Right ventricle myocardium superior (tissue), 1 donor: ENCODE measurements around the gene DCAF16. TPM values are rescaled to one million over a fixed set of nuclear protein-coding genes. Genes with fewer than 3 reads are reported as not detected.
"Not testable (repeated sequence)": the region's sequence is repeated elsewhere in the genome, so short reads cannot be mapped to it uniquely, and the experiment has no call there.

Experiments used
- ATAC-seq: fragments of 200-7000 bp; cut with Tn5 transposase; one replicate; pipeline ENCODE4 v1.9.1; 2020; ENCODE audit warnings: mild to moderate bottlenecking; ENCODE audit not compliant: poor library complexity
- DNase-seq: peaks from one replicate; pipeline ENCODE4 v3.0.0-alpha.2; 2020
- intact Hi-C: fragments of 100-400 bp; cut with DNase I; formaldehyde crosslinking; loops from one replicate; pipeline ENCODE4 v1.11.2; 2022
- long read RNA-seq: library from polyadenylated mRNA; unstranded; transcript quantifications from one replicate; pipeline ENCODE4 v2.0.0, GENCODE V29; 2021
- total RNA-seq: library from RNA; stranded (reverse); fragmentation: NEBNext Ultra II Directional; extraction: Animal tissue kit (Norgen Biotek cat#: 25700); gene quantifications from one replicate; pipeline ENCODE4 v1.2.1, GENCODE V29; 2021
- donor health status: DM: no; HTN: yes; CAD: no; lungs with severe emphysema.

DCAF16 gene
- 13.4 TPM for total RNA-seq
- long read RNA-seq, partial matches to known transcripts = 0 of 5 reads
- long read RNA-seq, other reads (novel, unspliced or antisense) = 4 of 5 reads

DNA sequence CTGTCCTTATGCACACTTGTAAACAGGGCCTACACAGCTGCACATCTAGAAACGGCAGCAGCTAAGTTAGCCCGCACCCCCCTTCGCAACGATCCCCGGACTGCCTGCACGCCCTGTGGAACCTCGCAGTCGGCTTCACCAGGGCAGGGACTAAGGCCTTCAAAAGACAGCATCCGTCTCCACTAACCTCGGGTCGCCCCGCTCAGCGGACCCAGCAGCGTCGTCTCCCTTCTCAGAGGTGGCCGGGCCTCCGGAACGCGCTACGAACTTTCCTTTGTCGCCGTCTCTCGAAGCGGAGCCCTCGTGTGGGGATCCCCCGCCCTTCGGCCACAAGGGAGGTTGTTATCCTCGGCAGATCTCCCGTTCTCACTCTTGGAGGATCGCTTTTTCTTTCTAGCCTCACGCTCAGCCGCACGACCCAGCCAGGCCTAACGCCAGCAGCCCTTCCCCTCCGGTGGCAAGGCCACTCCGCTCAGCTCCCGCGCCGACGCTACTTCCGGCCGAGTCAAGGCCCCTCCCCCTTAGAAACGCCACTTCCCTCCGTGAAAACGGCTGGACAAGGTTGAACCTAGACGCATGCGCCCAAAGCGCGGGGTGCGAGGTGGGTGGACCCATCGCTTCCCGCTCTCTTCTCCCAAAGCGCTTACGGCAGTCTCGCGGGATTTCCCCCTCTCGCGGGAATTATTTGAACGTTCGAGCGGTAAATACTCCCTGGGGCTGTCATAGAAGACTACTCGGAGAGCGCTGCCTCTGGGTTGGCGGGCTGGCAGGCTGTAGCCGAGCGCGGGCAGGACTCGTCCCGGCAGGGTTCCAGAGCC, at the start of gene DCAF16, which contains the start of gene NCAPG:
Gene DCAF16, minus strand, starts transcription at position 498 of the 818 bp plus-strand sequence. CDS start 6,616 bp downstream, outside the sequence.
Gene NCAPG, plus strand, starts transcription at position 720 of the 818 bp plus-strand sequence. CDS start 99 bp downstream, outside the sequence.
- peak; percentile 100 for ATAC-seq
- intact Hi-C loops = loop anchor here (5.0 to 10.0 kb wide), 2 partner anchors 212 to 554 kb away; partner anchors contain the start of gene LCORL

DNA sequence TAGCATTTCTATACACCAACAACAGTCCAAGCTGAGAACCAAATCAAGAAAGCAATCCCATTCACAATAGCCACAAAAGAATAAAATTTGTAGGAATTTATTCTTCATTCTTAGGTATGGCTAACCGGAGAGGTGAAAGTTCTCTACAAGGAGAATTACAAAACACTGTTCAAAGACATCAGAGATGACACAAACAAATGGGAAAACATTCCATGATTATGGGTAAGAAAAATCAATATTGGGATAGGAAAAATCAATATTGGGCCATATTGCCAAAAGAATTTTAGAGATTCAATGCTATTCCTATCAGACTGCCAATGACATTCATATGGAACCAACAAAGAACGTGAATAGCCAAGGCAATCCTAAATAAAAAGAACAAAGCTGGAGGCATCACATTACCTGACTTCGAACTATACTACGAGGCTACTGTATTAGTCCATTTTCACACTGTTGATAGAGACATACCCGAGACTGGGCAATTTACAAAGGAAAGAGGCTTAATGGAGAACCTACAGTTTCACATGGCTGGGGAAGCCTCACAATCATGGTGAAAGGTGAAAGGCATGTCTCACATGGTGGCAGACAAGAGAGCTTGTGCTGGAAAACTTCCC, 49.3 kb upstream of the DCAF16 start:
- intact Hi-C loops = no loop called here
- DNase-seq (no peak), ATAC-seq (no peak)

More for the DNA sequence above, at the start of gene DCAF16, which contains the start of gene NCAPG:
- peak; percentile 99 for DNase-seq

DNA sequence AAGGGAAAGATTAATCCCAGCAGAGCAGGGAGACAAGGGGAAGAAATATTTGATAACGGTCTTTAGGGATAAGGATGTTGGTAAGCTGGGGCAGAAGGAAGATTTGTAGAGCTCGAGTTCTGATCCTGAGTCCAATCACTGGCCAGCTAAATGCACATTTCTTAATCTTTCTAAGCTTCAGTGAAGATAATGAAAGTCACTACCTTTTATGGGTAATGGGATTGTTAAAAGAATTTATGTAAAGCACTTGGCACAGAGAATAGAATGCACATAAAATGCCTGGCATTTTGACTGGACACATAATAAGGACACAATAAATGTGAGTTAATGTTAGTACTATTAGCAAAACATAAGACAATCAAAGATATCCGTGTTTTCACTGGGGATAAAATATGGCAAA, 43.5 kb upstream of the DCAF16 start:
- no peak for ATAC-seq
- intact Hi-C loops = no loop called here
- DNase-seq = no peak

DNA sequence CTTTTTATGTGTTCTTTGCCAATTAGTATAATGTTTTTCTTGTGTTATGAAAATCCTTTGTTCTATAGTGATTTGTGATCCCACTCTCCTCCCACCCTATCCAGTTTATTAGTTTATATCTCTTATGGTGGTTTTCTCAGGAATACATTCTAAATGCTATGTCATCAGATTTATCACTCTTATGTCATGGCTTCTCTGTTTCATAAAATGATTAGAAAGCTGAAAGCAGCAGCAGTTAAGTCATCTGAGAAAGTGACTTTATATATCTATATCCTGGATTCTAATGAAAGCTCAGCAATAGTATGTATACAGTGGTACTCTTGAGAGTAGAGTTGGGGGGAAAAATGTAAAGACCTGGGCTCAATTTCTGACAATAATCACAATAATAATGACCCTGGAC, 41.4 kb upstream of the DCAF16 start:
- intact Hi-C loops = no loop called here
- ATAC-seq (no peak), DNase-seq (no peak)

DNA sequence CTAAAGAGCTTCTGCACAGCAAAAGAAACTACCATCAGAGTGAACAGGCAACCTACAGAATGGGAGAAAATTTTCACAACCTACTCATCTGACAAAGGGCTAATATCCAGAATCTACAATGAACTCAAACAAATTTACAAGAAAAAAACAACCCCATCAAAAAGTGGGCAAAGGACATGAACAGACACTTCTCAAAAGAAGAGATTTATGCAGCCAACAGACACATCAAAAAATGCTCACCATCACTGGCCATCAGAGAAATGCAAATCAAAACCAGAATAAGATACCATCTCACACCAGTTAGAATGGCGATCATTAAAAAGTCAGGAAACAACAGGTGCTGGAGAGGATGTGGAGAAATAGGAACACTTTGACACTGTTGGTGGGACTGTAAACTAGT, 39.7 kb upstream of the DCAF16 start:
- ATAC-seq, DNase-seq, intact Hi-C loops: not testable (repeated sequence)

DNA sequence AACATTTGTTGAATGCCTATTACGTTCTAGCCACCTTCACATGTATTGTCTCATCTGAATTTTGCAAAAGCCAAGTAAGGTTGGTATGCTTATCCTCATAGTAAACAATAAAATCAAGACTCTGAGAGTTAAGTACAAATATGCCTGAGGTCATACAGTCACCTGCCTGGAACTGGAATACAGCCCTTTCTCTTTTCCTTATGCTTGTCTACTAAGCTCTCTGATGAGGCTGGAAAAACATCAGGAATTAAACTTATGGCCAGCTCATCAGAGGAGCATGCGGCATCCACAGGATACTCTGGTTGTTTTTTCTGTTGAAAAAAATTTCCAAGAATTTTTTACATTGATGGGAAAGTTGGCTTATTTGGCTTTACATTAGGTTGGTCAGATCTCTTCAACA, 35.7 kb upstream of the DCAF16 start:
- DNase-seq (no peak), ATAC-seq (no peak)
- intact Hi-C loops = no loop called here

DNA sequence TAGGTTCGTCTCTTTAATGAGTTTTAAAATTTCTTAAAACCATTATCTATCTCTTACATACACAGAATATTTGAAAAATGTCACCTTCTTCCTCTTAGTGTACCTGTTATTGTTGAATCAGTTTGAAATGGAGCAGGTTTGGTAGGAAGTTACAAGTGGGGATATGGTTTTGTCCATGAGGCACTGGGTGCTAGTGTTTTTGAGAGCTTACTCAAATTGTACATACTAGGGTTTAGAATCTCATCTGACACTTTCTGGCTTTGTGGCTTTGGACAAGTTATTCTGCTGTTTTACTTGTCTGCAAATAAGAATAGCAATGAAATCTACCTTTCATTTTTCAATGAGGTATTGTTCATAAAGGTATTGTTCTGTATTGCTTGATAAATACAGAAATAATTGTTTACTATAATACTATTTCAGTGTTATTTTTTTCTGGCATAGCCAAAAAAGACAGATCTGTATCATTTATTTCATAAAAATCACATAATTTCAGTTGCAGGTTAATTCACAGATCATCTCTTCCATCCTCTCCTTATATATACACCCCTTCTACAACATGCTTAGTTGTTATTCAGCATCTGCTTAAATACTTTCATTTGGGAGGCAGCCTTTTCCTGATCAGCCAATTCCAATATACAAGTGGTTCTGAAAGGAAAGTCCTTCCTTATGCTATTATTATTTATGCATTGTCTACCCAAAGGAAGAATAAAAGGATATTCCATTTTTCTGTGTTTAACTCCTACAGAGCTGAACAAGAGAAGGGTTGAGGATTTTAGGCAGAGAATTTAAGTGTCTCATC, 13.5 kb upstream of the DCAF16 start:
- DNase-seq (no peak), ATAC-seq (no peak)
- intact Hi-C loops = no loop called here

DNA sequence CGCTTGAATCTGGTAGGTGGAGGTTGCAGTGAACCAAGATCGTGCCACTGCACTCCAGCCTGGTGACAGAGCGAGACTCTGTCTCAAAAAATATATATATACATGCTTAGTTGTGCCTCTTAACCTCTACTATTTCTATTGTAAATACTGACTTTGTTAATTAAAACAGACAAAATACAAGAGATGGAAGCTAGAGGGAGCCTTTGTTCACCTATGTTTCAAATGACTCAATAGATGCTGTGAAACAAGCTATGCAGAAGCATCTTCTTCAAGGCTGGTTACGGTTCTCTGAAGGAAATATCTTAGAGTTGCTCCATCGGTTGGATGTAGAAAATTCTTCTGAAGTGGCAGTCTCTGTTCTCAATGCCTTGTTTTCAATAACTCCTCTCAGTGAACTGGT, 6.5 kb upstream of the DCAF16 start:
- DNase-seq (no peak), ATAC-seq (peak; percentile 60)
- intact Hi-C loops = loop anchor here (5.0 to 10.0 kb wide), 2 partner anchors 548 to 775 kb away; no protein-coding TSS in a partner anchor

DNA sequence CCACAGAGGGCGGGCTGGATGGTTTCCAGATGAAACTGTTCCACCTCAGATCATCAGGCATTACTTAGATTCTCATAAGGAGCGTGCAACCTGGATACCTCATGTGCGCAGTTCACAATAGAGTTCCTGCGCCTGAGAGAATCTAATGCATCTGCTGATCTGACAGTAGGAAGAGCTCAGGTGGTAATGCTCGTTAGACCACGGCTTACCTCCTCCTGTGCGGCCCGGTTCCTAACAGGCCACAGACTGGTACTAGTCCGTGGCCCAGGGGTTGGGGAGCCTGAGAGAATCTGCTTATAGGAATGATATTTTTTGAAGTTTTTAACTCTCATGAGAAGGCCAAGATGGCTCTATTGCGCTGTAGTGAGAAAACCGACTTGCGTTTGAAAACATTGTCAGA, 5.6 kb upstream of the DCAF16 start:
- no peak for ATAC-seq
- DNase-seq = no peak
- intact Hi-C loops = loop anchor here (5.0 to 10.0 kb wide), 2 partner anchors 549 to 776 kb away; no protein-coding TSS in a partner anchor

DNA sequence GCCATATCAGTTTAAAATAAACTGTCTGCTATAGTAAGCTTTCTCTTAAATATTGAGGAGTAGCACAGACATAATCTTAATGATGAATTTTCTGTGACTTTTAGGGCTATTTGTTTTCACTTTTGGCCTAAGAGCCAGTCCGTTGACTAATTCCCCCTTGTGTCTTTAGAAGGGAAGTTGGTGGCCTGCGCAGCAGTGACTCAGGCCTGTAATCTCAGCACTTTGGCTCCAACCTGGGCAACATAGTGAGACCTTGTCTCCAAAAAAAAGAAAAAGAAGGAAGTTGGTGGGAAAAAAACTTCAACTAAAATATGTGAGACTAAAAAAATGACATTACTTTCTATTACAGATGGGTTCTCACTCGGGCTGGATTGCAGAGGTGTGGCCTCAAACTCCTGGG, 3.6 kb upstream of the DCAF16 start:
- intact Hi-C loops = loop anchor here (5.0 to 10.0 kb wide), 2 partner anchors 208 to 551 kb away; partner anchors contain the start of gene LCORL
- ATAC-seq (no peak), DNase-seq (no peak)

DNA sequence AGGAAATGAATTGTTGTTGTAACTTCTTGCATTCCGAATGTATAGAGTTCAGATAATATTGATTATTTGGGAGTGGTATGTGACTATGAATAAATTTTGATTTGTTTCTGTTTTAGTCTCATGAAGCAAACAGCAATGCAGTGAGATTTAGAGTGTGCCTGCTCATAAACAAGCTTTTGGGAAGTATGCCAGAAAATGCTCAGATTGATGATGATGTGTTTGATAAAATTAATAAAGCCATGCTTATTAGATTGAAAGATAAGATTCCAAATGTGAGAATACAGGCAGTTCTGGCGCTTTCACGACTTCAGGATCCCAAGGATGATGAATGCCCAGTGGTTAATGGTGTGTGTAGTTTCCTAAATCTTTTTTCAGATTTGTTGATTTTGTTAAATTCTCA, 2.2 kb upstream of the DCAF16 start:
- no peak for DNase-seq
- no peak for ATAC-seq
- intact Hi-C loops = loop anchor here (5.0 to 10.0 kb wide), 2 partner anchors 210 to 552 kb away; partner anchors contain the start of gene LCORL

DNA sequence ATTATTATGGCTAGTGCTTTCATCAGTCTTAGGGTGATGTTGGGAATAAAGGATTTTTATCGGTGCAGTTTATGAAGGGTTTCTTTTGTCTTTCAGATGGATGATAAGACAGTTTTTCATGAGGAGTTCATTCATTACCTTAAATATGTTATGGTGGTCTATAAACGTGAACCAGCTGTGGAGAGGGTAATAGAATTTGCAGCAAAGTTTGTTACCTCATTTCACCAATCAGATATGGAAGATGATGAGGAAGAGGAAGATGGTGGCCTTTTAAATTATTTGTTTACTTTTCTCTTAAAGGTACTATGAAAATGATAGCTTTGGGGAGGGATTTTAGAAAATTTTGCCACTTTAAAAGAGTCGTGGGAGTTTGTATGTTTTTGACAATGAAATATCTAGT, 1.6 kb upstream of the DCAF16 start:
- ATAC-seq = no peak
- no peak for DNase-seq
- intact Hi-C loops = loop anchor here (5.0 to 10.0 kb wide), 2 partner anchors 210 to 553 kb away; partner anchors contain the start of gene LCORL

DNA sequence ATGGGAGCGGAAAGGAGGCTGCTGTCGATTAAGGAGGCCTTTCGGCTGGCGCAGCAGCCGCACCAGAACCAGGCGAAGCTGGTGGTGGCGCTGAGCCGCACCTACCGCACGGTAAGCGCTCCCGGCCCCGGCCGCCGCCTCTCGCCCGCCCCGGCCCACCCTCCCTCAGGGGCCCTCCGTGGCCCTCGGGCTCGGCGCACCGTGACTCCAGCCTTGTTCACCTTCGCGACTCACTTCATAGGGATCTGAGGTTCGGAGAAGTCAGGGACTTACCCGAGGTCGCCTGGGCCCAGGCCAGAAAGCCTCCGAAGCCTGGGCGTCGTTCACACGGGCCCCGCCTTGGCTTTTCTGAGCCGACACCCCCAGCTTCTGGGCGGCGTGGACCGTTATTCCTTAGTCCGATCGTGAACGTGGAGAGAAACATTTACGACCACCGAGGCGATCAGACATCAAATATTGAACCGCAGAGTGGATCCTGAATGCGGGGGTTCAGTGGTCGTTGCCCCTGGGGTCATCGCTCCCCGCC, 584 bp upstream of the DCAF16 start:
- DNase-seq (peak; percentile 44), ATAC-seq (no peak)
- intact Hi-C loops = loop anchor here (5.0 to 10.0 kb wide), 2 partner anchors 211 to 554 kb away; partner anchors contain the start of gene LCORL

DNA sequence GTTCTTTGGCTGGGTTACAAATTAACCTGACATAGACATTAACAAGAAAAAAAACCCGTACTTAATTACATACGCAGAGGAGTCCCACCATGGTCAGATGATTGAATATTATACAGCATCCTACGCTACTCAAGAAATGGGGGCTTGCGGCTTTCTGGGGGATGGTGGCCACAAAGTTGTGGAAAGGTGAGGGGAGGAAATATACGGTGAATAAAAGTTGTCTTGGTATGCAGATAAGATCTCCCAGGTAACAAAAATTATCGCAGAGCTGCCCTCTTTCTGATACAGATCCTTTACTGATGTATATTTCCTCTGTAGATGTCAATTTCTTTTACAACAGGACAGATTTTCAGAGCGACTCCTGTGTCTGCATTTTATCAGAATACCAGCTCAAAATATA, 890 bp downstream of the DCAF16 start:
- intact Hi-C loops = loop anchor here (5.0 to 10.0 kb wide), 3 partner anchors 213 to 555 kb away; partner anchors contain the start of gene LCORL
- DNase-seq (no peak), ATAC-seq (no peak)

DNA sequence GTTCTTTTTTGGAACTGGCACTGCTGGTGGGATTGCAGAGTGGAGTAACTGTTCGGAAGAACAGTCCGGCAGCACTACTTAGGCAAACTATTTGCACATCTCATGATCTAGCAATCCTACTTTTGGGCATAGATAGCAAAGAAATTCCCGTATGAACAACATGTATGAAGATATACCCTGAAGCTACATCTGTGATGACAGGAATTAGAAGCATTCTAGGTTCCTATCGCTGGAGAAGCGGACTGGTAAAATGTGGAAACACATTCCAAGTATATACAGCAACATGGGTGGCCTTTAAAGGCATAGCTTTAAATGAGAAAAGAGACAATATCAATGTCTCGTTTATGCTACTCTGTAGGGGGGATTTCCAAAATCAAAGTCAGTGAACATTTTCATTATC, 3.1 kb downstream of the DCAF16 start:
- intact Hi-C loops = loop anchor here (10.0 kb wide), 1 partner anchor 253 kb away; no protein-coding TSS in a partner anchor
- ATAC-seq (no peak), DNase-seq (no peak)

DNA sequence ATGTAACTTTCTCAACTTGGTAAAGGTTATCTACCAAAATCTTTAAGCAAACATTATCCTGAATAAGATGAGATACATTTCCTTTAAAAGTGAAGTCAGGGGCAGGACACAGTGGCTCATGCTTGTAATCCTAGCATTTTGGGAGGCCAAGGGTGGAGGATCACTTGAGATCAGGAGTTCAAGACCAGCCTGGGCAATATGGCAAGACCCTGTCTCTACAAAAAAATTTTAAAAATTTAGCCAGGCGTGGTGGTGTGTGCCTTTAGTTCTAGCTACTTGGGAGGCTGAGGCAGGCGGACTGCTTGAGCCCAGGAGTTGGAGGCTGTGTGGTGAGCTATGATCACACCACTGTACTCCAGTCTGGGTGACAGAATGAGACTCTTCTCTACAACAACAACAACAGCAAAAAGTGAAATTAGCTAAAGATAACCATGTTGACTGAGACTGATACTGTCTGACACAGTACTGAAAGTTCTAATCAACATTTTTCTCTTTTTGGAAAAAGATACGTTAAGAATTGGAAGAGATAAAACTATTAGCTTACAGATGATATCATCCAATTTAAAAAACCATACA, 4.9 kb downstream of the DCAF16 start:
- DNase-seq = no peak
- intact Hi-C loops = loop anchor here (10.0 kb wide), 1 partner anchor 251 kb away; no protein-coding TSS in a partner anchor
- no peak for ATAC-seq

DNA sequence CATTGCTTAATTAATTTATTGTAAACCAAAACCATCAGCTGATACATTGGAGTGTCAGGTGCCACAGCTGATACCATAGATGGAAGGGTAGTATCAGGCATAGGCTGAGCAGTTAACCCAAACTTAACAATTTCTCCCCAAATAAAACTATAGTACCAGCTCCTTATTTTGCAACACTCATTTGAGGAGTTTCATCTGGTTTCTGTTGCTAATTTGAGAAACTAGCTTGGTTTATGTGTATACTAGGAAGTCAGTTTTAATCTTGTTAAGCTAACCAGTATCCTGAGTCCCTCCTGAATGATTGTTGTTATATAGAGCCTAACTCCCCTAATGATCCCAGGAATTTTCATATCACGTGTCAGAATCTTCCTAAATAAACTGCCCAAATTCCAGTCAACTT, 12.7 kb downstream of the DCAF16 start:
- intact Hi-C loops = no loop called here
- DNase-seq (no peak), ATAC-seq (no peak)

DNA sequence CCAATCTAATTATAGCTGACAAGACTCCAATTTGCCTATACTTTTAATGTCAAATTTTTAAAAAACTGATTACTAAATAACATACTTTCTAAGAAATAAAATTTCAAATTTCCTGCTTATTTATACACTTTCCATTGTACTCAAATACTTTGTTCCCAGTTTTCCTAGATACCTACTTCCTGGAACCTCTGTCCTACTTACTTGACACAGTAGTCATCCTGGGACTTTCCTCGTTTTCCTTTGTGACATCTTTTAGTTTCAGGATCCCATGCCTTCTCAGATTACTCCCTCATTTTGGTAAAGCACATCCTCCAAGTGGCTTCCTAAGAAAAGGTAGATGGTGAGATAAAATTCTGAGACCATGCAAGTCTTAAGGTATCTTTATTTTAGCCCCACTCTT, 15.8 kb downstream of the DCAF16 start:
- ATAC-seq (no peak), DNase-seq (no peak)
- intact Hi-C loops = no loop called here
